Mesenchymal stem cell (in vitro differentiated cells and primary cell): ENCODE results near the gene SOX6.
A peak's percentile ranks its signal among the peaks of the same experiment; 100 is the strongest.

Source experiments
- DNase-seq: peaks from one replicate; pipeline ENCODE4 v3.0.0-alpha.2; 2013
- H2AFZ ChIP-seq: one replicate; pipeline ENCODE4 v1.6.1; 2013; ENCODE audit warnings: low read depth, mild to moderate bottlenecking, control low read depth, inconsistent platforms, low read length, moderate library complexity
- H2AK5ac ChIP-seq: 2 replicates; pipeline ENCODE4 v1.6.1; 2013; ENCODE audit warnings: low read length, moderate library complexity, mild to moderate bottlenecking, inconsistent platforms; ENCODE audit not compliant: severe bottlenecking
- H2BK120ac ChIP-seq: one replicate; pipeline ENCODE4 v1.6.1; 2013; ENCODE audit warnings: low read depth, mild to moderate bottlenecking, inconsistent platforms, low read length, moderate library complexity
- H2BK12ac ChIP-seq, 2 experiments: one replicate each; pipeline ENCODE4 v1.6.1; 2013; ENCODE audit warnings: inconsistent platforms in 2 of 2, low read length in 2 of 2, mild to moderate bottlenecking in 2 of 2, moderate library complexity in 2 of 2, control low read depth in 1 of 2
- H2BK15ac ChIP-seq: one replicate; pipeline ENCODE4 v1.6.1; 2013; ENCODE audit warnings: mild to moderate bottlenecking, low read depth, inconsistent platforms; ENCODE audit not compliant: poor library complexity, severe bottlenecking
- H2BK5ac ChIP-seq: 2 replicates; pipeline ENCODE4 v1.6.1; 2013; ENCODE audit warnings: low read depth, mild to moderate bottlenecking, low read length, control low read depth, inconsistent platforms; ENCODE audit not compliant: poor library complexity, severe bottlenecking
- H3K14ac ChIP-seq, 2 experiments: one replicate each; pipeline ENCODE4 v1.6.1; 2013; ENCODE audit warnings: inconsistent platforms in 2 of 2, low read length in 2 of 2, control low read depth in 1 of 2, mild to moderate bottlenecking in 1 of 2, moderate library complexity in 1 of 2
- H3K18ac ChIP-seq, 2 experiments: one replicate each; pipeline ENCODE4 v1.6.1; 2013; ENCODE audit warnings: inconsistent platforms in 2 of 2, low read length in 2 of 2, control low read depth in 1 of 2, low read depth in 1 of 2, mild to moderate bottlenecking in 1 of 2
- H3K23ac ChIP-seq, 2 experiments: one replicate each; pipeline ENCODE4 v1.6.1; 2013; ENCODE audit warnings: inconsistent platforms in 2 of 2, low read length in 2 of 2, mild to moderate bottlenecking in 2 of 2, moderate library complexity in 2 of 2, control low read depth in 1 of 2
- H3K27ac ChIP-seq: 2 replicates; pipeline ENCODE4 v1.5.1; 2013; ENCODE audit warnings: mild to moderate bottlenecking, moderate library complexity, low read length, control low read depth, inconsistent platforms; ENCODE audit not compliant: poor library complexity, severe bottlenecking
- H3K27me3 ChIP-seq, 2 experiments: 2 replicates each; pipeline versions ENCODE4 v1.6.1 to v1.7.0; 2013; ENCODE audit warnings: low read length in 2 of 2, mild to moderate bottlenecking in 2 of 2, moderate library complexity in 2 of 2, control low read depth in 1 of 2, inconsistent platforms in 1 of 2; ENCODE audit not compliant: control insufficient read depth in 1 of 2, insufficient read depth in 1 of 2
- H3K36me3 ChIP-seq, 2 experiments: 2 replicates each; pipeline versions ENCODE4 v1.6.1 to v1.7.0; 2013; ENCODE audit warnings: low read length in 2 of 2, control low read depth in 1 of 2, inconsistent platforms in 1 of 2, low read depth in 1 of 2, mild to moderate bottlenecking in 1 of 2; ENCODE audit not compliant: insufficient read depth in 2 of 2, control insufficient read depth in 1 of 2
- H3K4ac ChIP-seq, 2 experiments: one replicate each; pipeline ENCODE4 v1.6.1; 2013; ENCODE audit warnings: inconsistent platforms in 2 of 2, low read length in 2 of 2, mild to moderate bottlenecking in 2 of 2, moderate library complexity in 2 of 2, control low read depth in 1 of 2, low read depth in 1 of 2
- H3K4me1 ChIP-seq: 2 replicates; pipeline ENCODE4 v1.6.1; 2013; ENCODE audit warnings: low read depth, low read length, control low read depth; ENCODE audit not compliant: control insufficient read depth, insufficient read depth
- H3K4me2 ChIP-seq: 2 replicates; pipeline ENCODE4 v1.6.1; 2013; ENCODE audit warnings: low read length, mild to moderate bottlenecking, inconsistent platforms; ENCODE audit not compliant: poor library complexity, severe bottlenecking
- H3K4me3 ChIP-seq, 2 experiments: 2 replicates each; pipeline versions ENCODE4 v1.5.1 to v1.7.0; 2013; ENCODE audit warnings: low read length in 2 of 2, mild to moderate bottlenecking in 2 of 2, control low read depth in 1 of 2, low read depth in 1 of 2; ENCODE audit not compliant: insufficient read depth in 1 of 2
- H3K79me1 ChIP-seq: replicated peaks from 2 replicates; pipeline ENCODE4 v1.6.1; 2013; ENCODE audit warnings: mild to moderate bottlenecking, control low read depth, low read length, inconsistent platforms; ENCODE audit not compliant: poor library complexity, severe bottlenecking
- H3K9ac ChIP-seq: 2 replicates; pipeline ENCODE4 v1.7.0; 2013; ENCODE audit warnings: mild to moderate bottlenecking, low read length, moderate library complexity
- H3K9me3 ChIP-seq: 2 replicates; pipeline ENCODE4 v1.7.0; 2013; ENCODE audit warnings: mild to moderate bottlenecking, low read length; ENCODE audit not compliant: control insufficient read depth
- H4K8ac ChIP-seq: one replicate; pipeline ENCODE4 v1.6.1; 2013; ENCODE audit warnings: inconsistent platforms, mild to moderate bottlenecking, low read length, moderate library complexity
- H4K91ac ChIP-seq: one replicate; pipeline ENCODE4 v1.6.1; 2013; ENCODE audit warnings: mild to moderate bottlenecking, low read length, inconsistent platforms
- WGBS: methylation state at CpG from one replicate; pipeline ENCODE4 v1.1.7; 2013; ENCODE audit warnings: mixed read lengths; 5-methylcytosine and 5-hydroxymethylcytosine counted together

SOX6 gene

DNA sequence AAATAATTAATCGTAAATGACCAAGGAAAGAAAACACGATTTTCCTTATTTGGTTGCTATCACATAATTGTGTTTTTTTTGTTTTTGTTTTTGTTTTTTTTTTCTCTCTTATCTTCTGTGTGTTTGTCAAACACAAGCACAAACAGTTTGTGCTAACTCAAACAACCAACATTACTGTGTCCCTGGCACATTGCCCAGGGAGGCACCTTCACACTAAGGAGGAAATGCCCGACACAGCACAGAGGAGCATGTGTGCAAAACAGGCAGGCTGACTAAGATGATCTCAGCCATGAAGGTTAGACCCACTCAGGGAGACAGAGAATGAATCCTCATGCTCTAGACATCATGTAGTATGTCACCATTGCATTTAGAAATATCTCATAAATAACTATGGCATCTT, 130.1 kb downstream of the SOX6 start:
- no peak overlapping the region for H2BK120ac ChIP-seq
- no peak overlapping the region for H3K9ac ChIP-seq
- H3K27me3 ChIP-seq = no peaks in the 10 kb centered on the region
- peak; percentile 67 for DNase-seq
- 66% methylated on average over 2 of the region's 3 CpGs for WGBS
- no peak overlapping the region for H2BK15ac ChIP-seq
- no peak overlapping the region for H3K4ac ChIP-seq
- H3K79me1 ChIP-seq = no peaks in the 10 kb centered on the region
- no peak overlapping the region for H2AK5ac ChIP-seq
- H3K18ac ChIP-seq = no peak overlapping the region
- no peak overlapping the region for H3K14ac ChIP-seq
- H4K8ac ChIP-seq = no peak overlapping the region
- no peak overlapping the region for H3K27ac ChIP-seq
- no peak overlapping the region for H3K4me3 ChIP-seq
- H3K4me2 ChIP-seq = no peak overlapping the region
- H4K91ac ChIP-seq = no peak overlapping the region
- no peak overlapping the region for H3K23ac ChIP-seq
- no peak overlapping the region for H2BK12ac ChIP-seq
- no peaks in the 10 kb centered on the region for H3K9me3 ChIP-seq
- no peaks in the 10 kb centered on the region for H3K36me3 ChIP-seq
- no peaks in the 10 kb centered on the region for H3K4me1 ChIP-seq
- no peak overlapping the region for H2AFZ ChIP-seq
- no peak overlapping the region for H2BK5ac ChIP-seq

DNA sequence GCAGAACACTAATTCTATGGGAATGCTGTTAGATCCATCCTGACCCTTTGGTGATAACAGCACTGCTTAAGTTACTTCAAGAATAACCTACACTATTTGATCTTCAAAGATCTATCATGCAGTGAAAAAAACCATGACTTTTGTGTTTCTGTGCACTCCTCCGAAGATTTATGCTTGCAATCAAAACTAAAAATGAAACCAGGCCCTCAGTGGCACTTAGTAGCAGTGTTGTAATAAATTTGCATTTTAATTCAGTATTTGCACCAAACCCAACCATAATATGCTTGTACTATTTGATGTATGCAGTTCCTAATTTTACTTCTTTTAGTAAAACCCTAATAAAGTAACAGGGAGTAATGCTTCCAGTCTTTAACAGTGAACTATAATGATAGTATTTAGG, 130.7 kb downstream of the SOX6 start:
- H3K36me3 ChIP-seq = no peaks in the 10 kb centered on the region
- H3K9ac ChIP-seq = no peak overlapping the region
- DNase-seq = peak; percentile 1
- H3K27ac ChIP-seq = no peak overlapping the region
- H3K14ac ChIP-seq = no peak overlapping the region
- H2BK5ac ChIP-seq = no peak overlapping the region
- H3K23ac ChIP-seq = no peak overlapping the region
- H3K27me3 ChIP-seq = no peaks in the 10 kb centered on the region
- no peak overlapping the region for H2BK15ac ChIP-seq
- H3K4me1 ChIP-seq = no peaks in the 10 kb centered on the region
- no peak overlapping the region for H2BK12ac ChIP-seq
- no peak overlapping the region for H4K8ac ChIP-seq
- H2BK120ac ChIP-seq = no peak overlapping the region
- no peak overlapping the region for H4K91ac ChIP-seq
- no peak overlapping the region for H3K4ac ChIP-seq
- H3K9me3 ChIP-seq = no peaks in the 10 kb centered on the region
- H2AK5ac ChIP-seq = no peak overlapping the region
- H2AFZ ChIP-seq = no peak overlapping the region
- H3K79me1 ChIP-seq = no peaks in the 10 kb centered on the region
- H3K4me3 ChIP-seq = no peak overlapping the region
- no peak overlapping the region for H3K4me2 ChIP-seq
- 80% methylated on average over 1 of the region's 1 CpG for WGBS
- H3K18ac ChIP-seq = no peak overlapping the region

DNA sequence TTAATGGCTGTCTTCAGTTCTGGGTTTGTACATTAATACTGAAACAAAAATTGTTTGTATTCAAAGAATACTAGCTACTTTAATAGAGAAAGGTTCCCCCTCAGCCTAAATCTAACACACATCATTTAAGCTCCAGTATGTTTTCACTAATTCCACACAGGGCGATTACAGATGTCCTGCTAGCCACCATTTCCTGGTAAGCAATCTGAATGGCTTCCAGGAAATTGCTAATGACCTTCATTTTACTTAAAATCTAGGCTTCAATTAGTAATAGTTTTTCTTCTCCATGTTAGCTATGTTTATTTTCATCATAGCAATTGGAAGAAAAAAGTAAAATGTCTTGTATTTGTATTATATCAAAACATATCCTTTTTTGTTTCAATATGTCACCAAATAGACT, 132.8 kb downstream of the SOX6 start:
- Histone ChIP-seq H3K4me1 (no peaks in the 10 kb centered on the region), H2AFZ (no peak overlapping the region), H3K4me2 (no peak overlapping the region), H3K79me1 (no peaks in the 10 kb centered on the region), H3K18ac (no peak overlapping the region), H2BK120ac (no peak overlapping the region), H4K91ac (no peak overlapping the region), H2BK15ac (no peak overlapping the region), H3K4me3 (no peak overlapping the region), H3K9me3 (no peaks in the 10 kb centered on the region), H3K36me3 (no peaks in the 10 kb centered on the region), H2AK5ac (no peak overlapping the region), H3K14ac (no peak overlapping the region), H3K9ac (no peak overlapping the region), H3K23ac (no peak overlapping the region), H3K4ac (no peak overlapping the region), H3K27me3 (no peaks in the 10 kb centered on the region), H4K8ac (no peak overlapping the region), H2BK12ac (no peak overlapping the region), H3K27ac (no peak overlapping the region), H2BK5ac (no peak overlapping the region)
- no peak for DNase-seq
- WGBS = 75% methylated on average over 1 of the region's 1 CpG

DNA sequence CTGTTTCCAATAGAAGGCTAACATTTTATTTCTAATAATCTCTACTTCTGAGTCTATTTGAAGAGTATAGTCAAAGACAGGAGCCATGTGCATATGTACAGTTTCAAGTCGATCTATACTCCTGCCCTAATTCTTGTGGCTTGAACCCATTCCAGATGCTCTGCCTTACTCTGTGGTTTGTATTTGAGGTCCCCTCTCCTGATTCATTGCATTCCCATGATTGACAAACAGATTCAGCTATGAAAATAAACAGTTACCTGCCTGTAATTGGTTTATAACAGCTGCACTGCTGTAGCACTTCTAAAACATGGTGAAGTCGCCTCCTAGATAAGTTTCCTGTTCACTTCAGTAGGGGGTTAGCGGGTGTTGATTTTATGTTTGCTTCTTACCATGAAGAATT, 138.7 kb downstream of the SOX6 start:
- no peak overlapping the region for H4K8ac ChIP-seq
- H3K79me1 ChIP-seq = no peaks in the 10 kb centered on the region
- no peak overlapping the region for H3K4me3 ChIP-seq
- H3K14ac ChIP-seq = no peak overlapping the region
- H3K23ac ChIP-seq = no peak overlapping the region
- no peak overlapping the region for H2AK5ac ChIP-seq
- H3K36me3 ChIP-seq = no peaks in the 10 kb centered on the region
- H3K9me3 ChIP-seq = no peaks in the 10 kb centered on the region
- no peak overlapping the region for H3K4ac ChIP-seq
- H4K91ac ChIP-seq = no peak overlapping the region
- H3K27me3 ChIP-seq = no peaks in the 10 kb centered on the region
- no peak overlapping the region for H2BK12ac ChIP-seq
- no peak overlapping the region for H3K27ac ChIP-seq
- no peak overlapping the region for H2AFZ ChIP-seq
- DNase-seq = no peak
- H2BK15ac ChIP-seq = no peak overlapping the region
- H3K9ac ChIP-seq = no peak overlapping the region
- H2BK120ac ChIP-seq = no peak overlapping the region
- WGBS = 96% methylated on average over 1 of the region's 3 CpGs
- H3K4me2 ChIP-seq = no peak overlapping the region
- H3K4me1 ChIP-seq = no peaks in the 10 kb centered on the region
- H3K18ac ChIP-seq = no peak overlapping the region
- H2BK5ac ChIP-seq = no peak overlapping the region
